HEK293 (cell line): Measurements from ENCODE around the gene ZNF548.

Source experiments
- CTCF ChIA-PET: fragments of 350-600 bp; formaldehyde crosslinking; extraction: SDS; loops from one replicate; lab custom pipeline; 2021; ENCODE audit warnings: antibody characterized with exemption; lab: Yijun Ruan, JAX
- POLR2A ChIA-PET: fragments of 300-600 bp; formaldehyde crosslinking; extraction: SDS; loops from one replicate; lab custom pipeline; 2020; ENCODE audit warnings: antibody characterized with exemption, inconsistent platforms; lab: Yijun Ruan, JAX
- H3K27ac ChIP-seq: fragments of 200-500 bp; sonication (Bioruptor generic); 2 replicates; pipeline ENCODE4 v1.5.1; 2014; ENCODE audit warnings: low read depth, low read length, control low read depth, inconsistent platforms; ENCODE audit errors: extremely low read depth
- H3K36me3 ChIP-seq, 2 experiments: fragments of 200-500 bp in 1 of 2; sonication (Bioruptor generic) in 1 of 2; 1 replicate in 1 of 2; 2 replicates in 1 of 2; pipeline ENCODE4 v1.5.1; 2014 to 2017; ENCODE audit warnings: inconsistent platforms in 2 of 2, low read length in 2 of 2; ENCODE audit not compliant: control insufficient read depth in 2 of 2, insufficient read depth in 1 of 2
- H3K4me1 ChIP-seq: fragments of 200-500 bp; sonication (Bioruptor generic); 2 replicates; pipeline ENCODE4 v1.5.1; 2014; ENCODE audit warnings: mild to moderate bottlenecking, low read length, inconsistent platforms; ENCODE audit not compliant: control insufficient read depth, insufficient read depth
- H3K4me3 ChIP-seq: 2 replicates; pipeline ENCODE4 v1.5.1; 2011; ENCODE audit warnings: low read depth, mild to moderate bottlenecking, control low read depth, low read length, moderate library complexity
- H3K9me3 ChIP-seq: fragments of 200-500 bp; sonication (Bioruptor generic); 2 replicates; pipeline ENCODE4 v1.5.1; 2014; ENCODE audit warnings: low read depth, low read length, inconsistent platforms; ENCODE audit not compliant: control insufficient read depth, insufficient read depth
- BCL6B ChIP-seq: fragments of 450-650 bp; formaldehyde crosslinking; IDR thresholded peaks from 2 replicates; pipeline ENCODE4 v1.5.1; 2017; ENCODE audit warnings: missing biosample characterization, missing genetic modification characterization
- EGR2 ChIP-seq: fragments of 450-650 bp; formaldehyde crosslinking; IDR thresholded peaks from 2 replicates; pipeline ENCODE4 v1.5.1; 2016; ENCODE audit warnings: low read depth, missing biosample characterization, missing genetic modification characterization
- GLIS2 ChIP-seq: fragments of 450-650 bp; formaldehyde crosslinking; IDR thresholded peaks from 2 replicates; pipeline ENCODE4 v1.5.1; 2016; ENCODE audit warnings: missing biosample characterization, missing genetic modification characterization
- KLF1 ChIP-seq: fragments of 450-650 bp; formaldehyde crosslinking; IDR thresholded peaks from 2 replicates; pipeline ENCODE4 v1.5.1; 2016; ENCODE audit warnings: missing biosample characterization, missing genetic modification characterization
- OSR2 ChIP-seq: fragments of 450-650 bp; formaldehyde crosslinking; IDR thresholded peaks from 2 replicates; pipeline ENCODE4 v1.5.1; 2016; ENCODE audit warnings: missing biosample characterization, missing genetic modification characterization
- PRDM1 ChIP-seq: fragments of 450-650 bp; formaldehyde crosslinking; IDR thresholded peaks from 2 replicates; pipeline ENCODE4; 2016; ENCODE audit warnings: missing biosample characterization, missing genetic modification characterization
- REPIN1 ChIP-seq: fragments of 450-650 bp; formaldehyde crosslinking; IDR thresholded peaks from 2 replicates; pipeline ENCODE4 v1.5.1; 2017; ENCODE audit warnings: missing biosample characterization, missing genetic modification characterization, low read depth
- SETDB1 ChIP-seq: IDR thresholded peaks from one replicate; pipeline ENCODE4 v1.6.1; 2017; ENCODE audit warnings: mild to moderate bottlenecking, low read length, moderate library complexity, mixed read lengths; ENCODE audit not compliant: insufficient read length
- SP3 ChIP-seq: fragments of 450-650 bp; formaldehyde crosslinking; IDR thresholded peaks from 2 replicates; pipeline ENCODE4 v1.5.1; 2016; ENCODE audit warnings: missing biosample characterization, missing genetic modification characterization
- ZBTB8A ChIP-seq: fragments of 450-650 bp; formaldehyde crosslinking; IDR thresholded peaks from 2 replicates; pipeline ENCODE4 v1.5.1; 2016; ENCODE audit warnings: missing biosample characterization, missing genetic modification characterization
- ZNF266 ChIP-seq: fragments of 450-650 bp; formaldehyde crosslinking; IDR thresholded peaks from 2 replicates; pipeline ENCODE4 v1.5.1; 2016; ENCODE audit warnings: missing biosample characterization, missing genetic modification characterization, low read depth
- ZNF335 ChIP-seq: fragments of 450-650 bp; formaldehyde crosslinking; conservative IDR thresholded peaks from 2 replicates; pipeline ENCODE4 v1.5.1; 2016; ENCODE audit warnings: missing biosample characterization, missing genetic modification characterization
- ZNF366 ChIP-seq: fragments of 450-650 bp; formaldehyde crosslinking; conservative IDR thresholded peaks from 2 replicates; pipeline ENCODE4 v1.5.1; 2016; ENCODE audit warnings: missing biosample characterization, missing genetic modification characterization
- ZNF510 ChIP-seq: fragments of 450-650 bp; formaldehyde crosslinking; IDR thresholded peaks from 2 replicates; pipeline ENCODE4 v1.5.1; 2018; ENCODE audit warnings: mild to moderate bottlenecking, missing genetic modification characterization, missing biosample characterization; ENCODE audit not compliant: insufficient replicate concordance
- ZNF548 ChIP-seq: fragments of 450-650 bp; formaldehyde crosslinking; IDR thresholded peaks from 2 replicates; pipeline ENCODE4 v1.5.1; 2016; ENCODE audit warnings: missing biosample characterization, missing genetic modification characterization
- ZNF664 ChIP-seq: fragments of 450-650 bp; formaldehyde crosslinking; IDR thresholded peaks from 2 replicates; pipeline ENCODE4 v1.5.1; 2016; ENCODE audit warnings: missing biosample characterization, missing genetic modification characterization
- TF ChIP-seq, protein P1 (sequence below): fragments of 450-650 bp; formaldehyde crosslinking; IDR thresholded peaks from 2 replicates; pipeline ENCODE4 v1.5.0; 2017; ENCODE audit warnings: missing biosample characterization, missing genetic modification characterization, borderline replicate concordance
- TF ChIP-seq, protein P2 (sequence below): fragments of 450-650 bp; formaldehyde crosslinking; IDR thresholded peaks from 2 replicates; pipeline ENCODE4 v1.5.1; 2016; ENCODE audit warnings: missing biosample characterization, missing genetic modification characterization

The ZNF548 gene

DNA sequence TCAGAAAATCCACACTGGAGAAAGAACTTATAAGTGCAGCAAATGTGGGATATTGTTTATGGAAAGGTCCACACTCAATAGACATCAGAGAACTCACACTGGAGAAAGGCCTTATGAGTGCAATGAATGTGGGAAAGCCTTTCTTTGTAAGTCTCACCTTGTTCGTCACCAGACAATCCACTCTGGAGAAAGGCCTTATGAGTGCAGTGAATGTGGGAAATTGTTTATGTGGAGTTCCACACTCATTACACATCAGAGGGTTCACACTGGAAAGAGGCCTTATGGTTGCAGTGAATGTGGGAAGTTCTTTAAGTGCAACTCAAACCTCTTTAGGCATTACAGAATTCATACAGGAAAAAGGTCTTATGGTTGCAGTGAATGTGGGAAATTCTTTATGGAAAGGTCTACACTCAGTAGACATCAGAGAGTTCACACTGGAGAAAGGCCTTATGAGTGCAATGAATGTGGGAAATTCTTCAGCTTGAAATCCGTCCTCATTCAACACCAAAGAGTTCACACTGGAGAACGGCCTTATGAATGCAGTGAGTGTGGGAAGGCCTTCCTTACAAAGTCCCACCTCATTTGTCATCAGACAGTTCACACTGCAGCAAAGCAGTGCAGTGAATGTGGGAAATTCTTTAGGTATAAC is 12.0 kb upstream of the ZNF548 start (continued):
- TF ChIP-seq, protein P1, sequence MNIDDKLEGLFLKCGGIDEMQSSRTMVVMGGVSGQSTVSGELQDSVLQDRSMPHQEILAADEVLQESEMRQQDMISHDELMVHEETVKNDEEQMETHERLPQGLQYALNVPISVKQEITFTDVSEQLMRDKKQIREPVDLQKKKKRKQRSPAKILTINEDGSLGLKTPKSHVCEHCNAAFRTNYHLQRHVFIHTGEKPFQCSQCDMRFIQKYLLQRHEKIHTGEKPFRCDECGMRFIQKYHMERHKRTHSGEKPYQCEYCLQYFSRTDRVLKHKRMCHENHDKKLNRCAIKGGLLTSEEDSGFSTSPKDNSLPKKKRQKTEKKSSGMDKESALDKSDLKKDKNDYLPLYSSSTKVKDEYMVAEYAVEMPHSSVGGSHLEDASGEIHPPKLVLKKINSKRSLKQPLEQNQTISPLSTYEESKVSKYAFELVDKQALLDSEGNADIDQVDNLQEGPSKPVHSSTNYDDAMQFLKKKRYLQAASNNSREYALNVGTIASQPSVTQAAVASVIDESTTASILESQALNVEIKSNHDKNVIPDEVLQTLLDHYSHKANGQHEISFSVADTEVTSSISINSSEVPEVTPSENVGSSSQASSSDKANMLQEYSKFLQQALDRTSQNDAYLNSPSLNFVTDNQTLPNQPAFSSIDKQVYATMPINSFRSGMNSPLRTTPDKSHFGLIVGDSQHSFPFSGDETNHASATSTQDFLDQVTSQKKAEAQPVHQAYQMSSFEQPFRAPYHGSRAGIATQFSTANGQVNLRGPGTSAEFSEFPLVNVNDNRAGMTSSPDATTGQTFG: no peak
- TF ChIP-seq, protein P2, sequence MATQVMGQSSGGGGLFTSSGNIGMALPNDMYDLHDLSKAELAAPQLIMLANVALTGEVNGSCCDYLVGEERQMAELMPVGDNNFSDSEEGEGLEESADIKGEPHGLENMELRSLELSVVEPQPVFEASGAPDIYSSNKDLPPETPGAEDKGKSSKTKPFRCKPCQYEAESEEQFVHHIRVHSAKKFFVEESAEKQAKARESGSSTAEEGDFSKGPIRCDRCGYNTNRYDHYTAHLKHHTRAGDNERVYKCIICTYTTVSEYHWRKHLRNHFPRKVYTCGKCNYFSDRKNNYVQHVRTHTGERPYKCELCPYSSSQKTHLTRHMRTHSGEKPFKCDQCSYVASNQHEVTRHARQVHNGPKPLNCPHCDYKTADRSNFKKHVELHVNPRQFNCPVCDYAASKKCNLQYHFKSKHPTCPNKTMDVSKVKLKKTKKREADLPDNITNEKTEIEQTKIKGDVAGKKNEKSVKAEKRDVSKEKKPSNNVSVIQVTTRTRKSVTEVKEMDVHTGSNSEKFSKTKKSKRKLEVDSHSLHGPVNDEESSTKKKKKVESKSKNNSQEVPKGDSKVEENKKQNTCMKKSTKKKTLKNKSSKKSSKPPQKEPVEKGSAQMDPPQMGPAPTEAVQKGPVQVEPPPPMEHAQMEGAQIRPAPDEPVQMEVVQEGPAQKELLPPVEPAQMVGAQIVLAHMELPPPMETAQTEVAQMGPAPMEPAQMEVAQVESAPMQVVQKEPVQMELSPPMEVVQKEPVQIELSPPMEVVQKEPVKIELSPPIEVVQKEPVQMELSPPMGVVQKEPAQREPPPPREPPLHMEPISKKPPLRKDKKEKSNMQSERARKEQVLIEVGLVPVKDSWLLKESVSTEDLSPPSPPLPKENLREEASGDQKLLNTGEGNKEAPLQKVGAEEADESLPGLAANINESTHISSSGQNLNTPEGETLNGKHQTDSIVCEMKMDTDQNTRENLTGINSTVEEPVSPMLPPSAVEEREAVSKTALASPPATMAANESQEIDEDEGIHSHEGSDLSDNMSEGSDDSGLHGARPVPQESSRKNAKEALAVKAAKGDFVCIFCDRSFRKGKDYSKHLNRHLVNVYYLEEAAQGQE: no peak
- TF ChIP-seq REPIN1 (tag by site-specific recombination) (no peak), ZNF510 (tag by site-specific recombination) (no peak), SETDB1 (peak; percentile 82)

- ChIA-PET CTCF (no interaction called here), POLR2A (interaction anchor here (0.6 kb wide), 1 partner anchor 31 kb away, joined by 3 read pairs; no protein-coding TSS in a partner anchor)
- Histone ChIP-seq H3K4me3 (no peak overlapping the region), H3K9me3 (peaks cover 6% of the 10 kb centered on the region; the same call in 1 of the 2 replicates), H3K4me1 (no peaks in the 10 kb centered on the region), H3K27ac (no peak overlapping the region), H3K36me3 (peaks cover 6 to 25% of the 10 kb centered on the region in 2 experiments)
- TF ChIP-seq BCL6B (tag by site-specific recombination) (no peak), ZNF366 (tag by site-specific recombination) (no peak), ZNF664 (no peak), KLF1 (tag by site-specific recombination) (no peak), ZBTB8A (tag by site-specific recombination) (no peak), GLIS2 (no peak), PRDM1 (tag by site-specific recombination) (no peak), ZNF266 (no peak), ZNF335 (tag by site-specific recombination) (no peak), ZNF510 (tag by site-specific recombination) (no peak), EGR2 (tag by site-specific recombination) (no peak), ZNF548 (tag by site-specific recombination) (no peak), SP3 (tag by site-specific recombination) (no peak), OSR2 (no peak)
Measured at GRCh38 chr19:57380923-57381322, 8.7 kb upstream of the ZNF548 start.
